HCT116 (cell line): ENCODE measurements around the gene B3GALNT1. TPM values are rescaled to one million over a fixed set of nuclear protein-coding genes. Genes with fewer than 3 reads are reported as not detected.

ENCODE experiments used
- ATAC-seq: fragments of 200-7000 bp; cut with Tn5 transposase; 2 replicates; pipeline ENCODE4 v1.9.1; 2020; ENCODE audit warnings: mild to moderate bottlenecking, moderate library complexity
- BruUV-seq: library from RNA; stranded (reverse); fragments of 400-500 nt; replicated peaks from 2 replicates; lab custom pipeline; 2021; lab: Mats Ljungman, UMichigan
- CTCF ChIA-PET: fragments of 300-600 bp; sonication (Branson Sonifier 250); formaldehyde crosslinking; loops from one replicate; lab custom pipeline; 2021; ENCODE audit warnings: antibody characterized with exemption; lab: Charles Lee
- POLR2A ChIA-PET: fragments of 300-600, 350-600 bp; sonication (Branson Sonifier 250); formaldehyde crosslinking; loops from one replicate; lab custom pipeline; 2021; ENCODE audit warnings: antibody characterized with exemption; lab: Charles Lee
- RAD21 ChIA-PET, 2 experiments: fragments of 300-600 bp; sonication (Branson Sonifier 250); formaldehyde crosslinking; loops; one replicate each; lab custom pipeline; 2023; ENCODE audit warnings: low total read pairs in 2 of 2; ENCODE audit not compliant: uncharacterized antibody in 2 of 2, unreplicated experiment in 2 of 2, low non-redundant PET in 1 of 2; lab: Charles Lee
- DNase-seq: peaks from one replicate; pipeline ENCODE4 v3.0.0-alpha.2; 2010; ENCODE audit warnings: low read depth, low spot score
- H2AFZ ChIP-seq: fragments of 200-600 bp; shearing (Covaris generic), sonication (generic); 2 replicates; pipeline ENCODE4 v1.6.1; 2017; ENCODE audit warnings: low read depth, mixed run types, mixed read lengths, antibody characterized with exemption, low read length; ENCODE audit not compliant: poor library complexity, severe bottlenecking
- H3K27ac ChIP-seq: 2 replicates; pipeline ENCODE4 v1.5.1; 2012; ENCODE audit warnings: low read depth, low read length
- H3K27me3 ChIP-seq: fragments of 200-600 bp; sonication (generic); 2 replicates; pipeline ENCODE4 v1.6.1; 2016; ENCODE audit warnings: mixed run types, low read length, mixed read lengths; ENCODE audit not compliant: insufficient read depth
- H3K36me3 ChIP-seq, 2 experiments: fragments of 200-500 bp in 1 of 2; fragments of 200-600 bp in 1 of 2; sonication (Bioruptor generic) in 1 of 2; sonication (generic) in 1 of 2; 2 replicates each; pipeline versions ENCODE4 v1.5.1 to v1.6.1; 2014 to 2016; ENCODE audit warnings: low read length in 2 of 2, inconsistent platforms in 1 of 2, mixed read lengths in 1 of 2, mixed run types in 1 of 2; ENCODE audit not compliant: insufficient read depth in 2 of 2, control insufficient read depth in 1 of 2
- H3K4me1 ChIP-seq, 2 experiments: fragments of 200-600 bp in 1 of 2; sonication (generic) in 1 of 2; 2 replicates each; pipeline versions ENCODE4 v1.5.1 to v1.6.1; 2012 to 2017; ENCODE audit warnings: low read length in 2 of 2, inconsistent platforms in 1 of 2, mild to moderate bottlenecking in 1 of 2, mixed read lengths in 1 of 2, mixed run types in 1 of 2, moderate library complexity in 1 of 2; ENCODE audit not compliant: insufficient read depth in 2 of 2, control insufficient read depth in 1 of 2
- H3K4me2 ChIP-seq: fragments of 200-600 bp; sonication (generic); 2 replicates; pipeline ENCODE4 v1.6.1; 2017; ENCODE audit warnings: mixed run types, low read length, mixed read lengths
- H3K4me3 ChIP-seq, 2 experiments: fragments of 200-600 bp in 1 of 2; sonication (generic) in 1 of 2; replicated peaks in 1 of 2; 2 replicates each; pipeline ENCODE4 v1.5.1; 2011 to 2016; ENCODE audit warnings: low read length in 2 of 2, control low read depth in 1 of 2, low read depth in 1 of 2, mild to moderate bottlenecking in 1 of 2, mixed read lengths in 1 of 2, mixed run types in 1 of 2
- H3K79me2 ChIP-seq: fragments of 200-600 bp; sonication (generic); 2 replicates; pipeline ENCODE4 v1.6.1; 2017; ENCODE audit warnings: mild to moderate bottlenecking, mixed run types, low read length, moderate library complexity, mixed read lengths; ENCODE audit not compliant: insufficient read depth
- H3K9ac ChIP-seq: fragments of 200-600 bp; sonication (generic); 2 replicates; pipeline ENCODE4 v1.6.1; 2016; ENCODE audit warnings: low read length, mixed read lengths
- H3K9me2 ChIP-seq: fragments of 200-600 bp; sonication (generic), shearing (Covaris generic); 2 replicates; pipeline ENCODE4 v1.6.1; 2017; ENCODE audit warnings: mixed run types, mild to moderate bottlenecking, moderate library complexity; ENCODE audit not compliant: insufficient read depth
- H3K9me3 ChIP-seq, 2 experiments: fragments of 200-500 bp in 1 of 2; fragments of 200-600 bp in 1 of 2; sonication (Bioruptor generic) in 1 of 2; sonication (generic) in 1 of 2; 2 replicates each; pipeline ENCODE4 v1.6.1; 2014 to 2017; ENCODE audit warnings: low read length in 2 of 2, mixed read lengths in 2 of 2, inconsistent platforms in 1 of 2, low read depth in 1 of 2, mild to moderate bottlenecking in 1 of 2, mixed run types in 1 of 2, moderate library complexity in 1 of 2; ENCODE audit not compliant: control insufficient read depth in 1 of 2, insufficient read depth in 1 of 2
- H4K20me1 ChIP-seq: fragments of 200-600 bp; sonication (generic), shearing (Covaris generic); 2 replicates; pipeline ENCODE4 v1.6.1; 2017; ENCODE audit warnings: mixed run types, mild to moderate bottlenecking, moderate library complexity; ENCODE audit not compliant: insufficient read depth
- CBX3 ChIP-seq: IDR thresholded peaks from 2 replicates; pipeline ENCODE4 v1.6.1; 2012; ENCODE audit warnings: low read depth
- CEBPB ChIP-seq: IDR thresholded peaks from 2 replicates; pipeline ENCODE4 v1.6.1; 2012; ENCODE audit warnings: low read depth
- EGR1 ChIP-seq: IDR thresholded peaks from 2 replicates; pipeline ENCODE4 v1.6.1; 2012; ENCODE audit warnings: low read depth
- ELF1 ChIP-seq: IDR thresholded peaks from 2 replicates; pipeline ENCODE4 v1.6.1; 2012; ENCODE audit warnings: low read depth, borderline replicate concordance
- EZH2phosphoT487 ChIP-seq: fragments of 200-600 bp; IDR thresholded peaks from 2 replicates; pipeline ENCODE4 v1.6.1; 2018; ENCODE audit warnings: antibody characterized with exemption, borderline replicate concordance
- FOSL1 ChIP-seq: IDR thresholded peaks from 2 replicates; pipeline ENCODE4 v1.6.1; 2012; ENCODE audit warnings: low read depth
- JUND ChIP-seq: IDR thresholded peaks from 2 replicates; pipeline ENCODE4 v1.6.1; 2012
- POLR2A ChIP-seq: IDR thresholded peaks from 2 replicates; pipeline ENCODE4 v1.7.0; 2011; ENCODE audit warnings: borderline replicate concordance; ENCODE audit not compliant: insufficient read depth, insufficient read length; ENCODE audit errors: extremely low read depth
- RAD21 ChIP-seq: IDR thresholded peaks from 2 replicates; pipeline ENCODE4 v1.6.1; 2012; ENCODE audit warnings: low read depth, mild to moderate bottlenecking
- SIN3A ChIP-seq: IDR thresholded peaks from 2 replicates; pipeline ENCODE4 v1.6.1; 2012; ENCODE audit warnings: low read depth
- SP1 ChIP-seq: IDR thresholded peaks from 2 replicates; pipeline ENCODE4 v1.6.1; 2012; ENCODE audit warnings: low read depth
- SRF ChIP-seq: IDR thresholded peaks from 2 replicates; pipeline ENCODE4 v1.6.1; 2012; ENCODE audit warnings: low read depth
- YY1 ChIP-seq: IDR thresholded peaks from 2 replicates; pipeline ENCODE4 v1.6.1; 2011; ENCODE audit warnings: low read length, low read depth, moderate library complexity, mild to moderate bottlenecking; ENCODE audit not compliant: insufficient replicate concordance; ENCODE audit errors: extremely low read depth
- ZFX ChIP-seq: fragments of 450-650 bp; IDR thresholded peaks from 2 replicates; pipeline ENCODE4 v1.6.1; 2017
- ZNF274 ChIP-seq: fragments of 200-500 bp; sonication (Bioruptor generic); IDR thresholded peaks from 2 replicates; pipeline ENCODE4 v1.6.1; 2014; ENCODE audit warnings: mild to moderate bottlenecking, low read depth, low read length, inconsistent platforms
- intact Hi-C: fragments of 100-400 bp; cut with micrococcal nuclease; formaldehyde crosslinking; loops from 2 replicates; pipeline ENCODE4 v1.10.0; 2022
- total RNA-seq: library from RNA; stranded (reverse); gene quantifications from one replicate; pipeline ENCODE4 v1.2.1, GENCODE V29; 2021; ENCODE audit not compliant: unreplicated experiment
- TF ChIP-seq, protein P1 (sequence below): IDR thresholded peaks from 2 replicates; pipeline ENCODE4 v1.6.1; 2011; ENCODE audit warnings: mild to moderate bottlenecking, low read length, moderate library complexity; ENCODE audit not compliant: insufficient replicate concordance; ENCODE audit errors: extremely low read depth

The B3GALNT1 gene
- total RNA-seq, 1 experiment from 2014 or later, result 9.6 TPM

DNA sequence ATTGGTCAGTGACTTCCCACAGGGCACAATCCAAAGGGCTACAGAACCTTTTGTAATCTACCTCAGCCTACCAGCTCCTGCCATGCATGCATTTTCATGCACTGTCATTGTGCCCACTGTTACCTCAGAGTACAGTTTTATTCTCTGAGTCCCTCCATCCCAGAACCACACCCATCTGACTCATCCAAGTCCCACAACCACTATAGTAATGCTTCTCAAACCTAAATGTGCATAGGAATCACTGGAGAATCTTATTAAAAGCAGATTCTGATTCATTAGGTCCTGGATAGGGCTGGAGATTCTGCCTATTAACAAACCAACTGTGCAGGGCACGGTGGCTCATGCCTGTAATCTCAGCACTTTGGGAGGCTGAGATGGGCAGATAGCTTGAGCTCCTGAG lies 3.7 kb upstream of the B3GALNT1 start:
- Histone ChIP-seq H4K20me1 (no peaks in the 10 kb centered on the region), H3K4me3 (no peak overlapping the region), H3K9ac (no peak overlapping the region), H3K9me2 (no peaks in the 10 kb centered on the region), H2AFZ (no peak overlapping the region), H3K4me1 (peaks cover 3 to 19% of the 10 kb centered on the region in 2 experiments; a peak in 3 of 4 replicates), H3K27ac (no peak overlapping the region), H3K9me3 (no peaks in the 10 kb centered on the region), H3K27me3 (no peaks in the 10 kb centered on the region), H3K79me2 (no peaks in the 10 kb centered on the region), H3K36me3 (no peaks in the 10 kb centered on the region), H3K4me2 (peak overlapping the region; percentile 32)
- peak; percentile 43 for ATAC-seq
- ChIA-PET RAD21 (no interaction called here), POLR2A (no interaction called here), CTCF (no interaction called here)
- no TSS peak for BruUV-seq
- TF ChIP-seq SIN3A (no peak), ELF1 (no peak), JUND (peak; percentile 25; the same call in 1 of the 2 replicates)
- intact Hi-C loops, result no loop called here
- peak; percentile 22 for DNase-seq

DNA sequence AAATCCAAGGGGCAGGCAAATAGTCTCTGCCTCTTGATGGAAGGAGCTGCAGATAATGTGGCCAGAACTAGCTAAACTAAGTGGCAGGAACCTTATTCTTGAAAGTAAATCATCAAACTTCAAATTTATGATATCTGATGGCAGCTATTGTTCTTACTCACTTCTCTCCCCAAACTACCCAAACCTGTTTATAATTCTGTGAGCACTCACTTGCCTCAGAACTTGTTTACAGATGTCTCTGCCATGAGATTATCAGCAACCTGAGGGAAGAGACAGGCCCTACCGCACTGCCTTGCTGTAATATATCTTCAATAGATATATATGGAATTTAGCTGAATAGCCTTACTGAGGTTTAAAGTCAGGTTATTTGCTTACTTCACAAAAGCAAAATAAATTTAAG lies 2.2 kb upstream of the B3GALNT1 start:
- no peak overlapping the region for H3K9ac ChIP-seq
- CTCF ChIA-PET, result interaction anchor here (2.3 kb wide), 1 partner anchor 10 kb away, joined by 8 read pairs; no protein-coding TSS in a partner anchor
- POLR2A ChIA-PET, result no interaction called here
- no peaks in the 10 kb centered on the region for H3K27me3 ChIP-seq
- no peaks in the 10 kb centered on the region for H3K9me2 ChIP-seq
- no peak for TF ChIP-seq ZFX
- no peak for TF ChIP-seq SRF
- no peak for TF ChIP-seq RAD21
- no peak for TF ChIP-seq ZNF274
- TF ChIP-seq YY1, result no peak
- TF ChIP-seq, protein P1, sequence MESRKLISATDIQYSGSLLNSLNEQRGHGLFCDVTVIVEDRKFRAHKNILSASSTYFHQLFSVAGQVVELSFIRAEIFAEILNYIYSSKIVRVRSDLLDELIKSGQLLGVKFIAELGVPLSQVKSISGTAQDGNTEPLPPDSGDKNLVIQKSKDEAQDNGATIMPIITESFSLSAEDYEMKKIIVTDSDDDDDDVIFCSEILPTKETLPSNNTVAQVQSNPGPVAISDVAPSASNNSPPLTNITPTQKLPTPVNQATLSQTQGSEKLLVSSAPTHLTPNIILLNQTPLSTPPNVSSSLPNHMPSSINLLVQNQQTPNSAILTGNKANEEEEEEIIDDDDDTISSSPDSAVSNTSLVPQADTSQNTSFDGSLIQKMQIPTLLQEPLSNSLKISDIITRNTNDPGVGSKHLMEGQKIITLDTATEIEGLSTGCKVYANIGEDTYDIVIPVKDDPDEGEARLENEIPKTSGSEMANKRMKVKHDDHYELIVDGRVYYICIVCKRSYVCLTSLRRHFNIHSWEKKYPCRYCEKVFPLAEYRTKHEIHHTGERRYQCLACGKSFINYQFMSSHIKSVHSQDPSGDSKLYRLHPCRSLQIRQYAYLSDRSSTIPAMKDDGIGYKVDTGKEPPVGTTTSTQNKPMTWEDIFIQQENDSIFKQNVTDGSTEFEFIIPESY, result no peak
- no peak for TF ChIP-seq SP1
- TF ChIP-seq CEBPB, result no peak
- no peak for TF ChIP-seq EZH2phosphoT487
- TF ChIP-seq EGR1, result no peak
- no peak for TF ChIP-seq POLR2A
- no peak for TF ChIP-seq CBX3
- TF ChIP-seq FOSL1, result no peak
- TF ChIP-seq ELF1, result no peak
- no peaks in the 10 kb centered on the region for H3K36me3 ChIP-seq
- DNase-seq (no peak), ATAC-seq (no peak)
- H3K27ac ChIP-seq, result no peak overlapping the region
- RAD21 ChIA-PET, result no interaction called here
- H2AFZ ChIP-seq, result no peak overlapping the region
- no peak overlapping the region for H3K4me2 ChIP-seq
- H3K79me2 ChIP-seq, result no peaks in the 10 kb centered on the region
- intact Hi-C loops, result no loop called here
- no peak overlapping the region for H3K4me3 ChIP-seq
- peaks cover 3 to 19% of the 10 kb centered on the region in 2 experiments; a peak in 3 of 4 replicates for H3K4me1 ChIP-seq
- BruUV-seq, result no TSS peak
- no peaks in the 10 kb centered on the region for H4K20me1 ChIP-seq
- H3K9me3 ChIP-seq, result no peaks in the 10 kb centered on the region
